ENCODE results near the gene UVRAG.

The UVRAG gene

GRCh38 chr11:75894036-75894585, 79.1 kb downstream of the UVRAG start:
- H3K4me1 ChIP-seq (ENCODE audit: control insufficient read depth, insufficient read depth, low read length) = no peaks in the 10 kb centered on the region
- no peak overlapping the region for H3K9ac ChIP-seq (ENCODE audit: low read depth, low read length)
- no peak overlapping the region for H3K4me3 ChIP-seq (ENCODE audit: low read depth, low read length)
- no peaks in the 10 kb centered on the region for H3K9me3 ChIP-seq (ENCODE audit: control insufficient read depth, insufficient read depth, low read length)
- H3K36me3 ChIP-seq (ENCODE audit: control insufficient read depth, insufficient read depth, low read length) = no peaks in the 10 kb centered on the region
- H3K27me3 ChIP-seq (ENCODE audit: control insufficient read depth, insufficient read depth, low read length) = no peaks in the 10 kb centered on the region

- Histone ChIP-seq H3K27me3 (ENCODE audit: control insufficient read depth, insufficient read depth, low read length) (no peaks in the 10 kb centered on the region), H3K9me3 (ENCODE audit: control insufficient read depth, insufficient read depth, low read length) (no peaks in the 10 kb centered on the region), H3K4me3 (ENCODE audit: low read depth, low read length) (no peak overlapping the region), H3K36me3 (ENCODE audit: control insufficient read depth, insufficient read depth, low read length) (no peaks in the 10 kb centered on the region), H3K9ac (ENCODE audit: low read depth, low read length) (no peak overlapping the region), H3K4me1 (ENCODE audit: control insufficient read depth, insufficient read depth, low read length) (no peaks in the 10 kb centered on the region)
Observed at GRCh38 chr11:75896843-75897419, 81.9 kb downstream of the UVRAG start.

- Histone ChIP-seq H3K4me3 (ENCODE audit: low read depth, low read length) (no peak overlapping the region), H3K9ac (ENCODE audit: low read depth, low read length) (no peak overlapping the region), H3K27me3 (ENCODE audit: control insufficient read depth, insufficient read depth, low read length) (no peaks in the 10 kb centered on the region), H3K4me1 (ENCODE audit: control insufficient read depth, insufficient read depth, low read length) (no peaks in the 10 kb centered on the region), H3K9me3 (ENCODE audit: control insufficient read depth, insufficient read depth, low read length) (no peaks in the 10 kb centered on the region), H3K36me3 (ENCODE audit: control insufficient read depth, insufficient read depth, low read length) (no peaks in the 10 kb centered on the region)
Observed at GRCh38 chr11:75898871-75899270, 83.9 kb downstream of the UVRAG start.

GRCh38 chr11:75899806-75900205, 84.8 kb downstream of the UVRAG start:
- H3K36me3 ChIP-seq (ENCODE audit: control insufficient read depth, insufficient read depth, low read length) = no peaks in the 10 kb centered on the region
- no peaks in the 10 kb centered on the region for H3K9me3 ChIP-seq (ENCODE audit: control insufficient read depth, insufficient read depth, low read length)
- H3K9ac ChIP-seq (ENCODE audit: low read depth, low read length) = no peak overlapping the region
- H3K4me1 ChIP-seq (ENCODE audit: control insufficient read depth, insufficient read depth, low read length) = no peaks in the 10 kb centered on the region
- H3K4me3 ChIP-seq (ENCODE audit: low read depth, low read length) = no peak overlapping the region
- no peaks in the 10 kb centered on the region for H3K27me3 ChIP-seq (ENCODE audit: control insufficient read depth, insufficient read depth, low read length)

- H3K9me3 ChIP-seq (ENCODE audit: control insufficient read depth, insufficient read depth, low read length) = no peaks in the 10 kb centered on the region
- no peak overlapping the region for H3K9ac ChIP-seq (ENCODE audit: low read depth, low read length)
- H3K27me3 ChIP-seq (ENCODE audit: control insufficient read depth, insufficient read depth, low read length) = no peaks in the 10 kb centered on the region
- no peaks in the 10 kb centered on the region for H3K4me1 ChIP-seq (ENCODE audit: control insufficient read depth, insufficient read depth, low read length)
- no peaks in the 10 kb centered on the region for H3K36me3 ChIP-seq (ENCODE audit: control insufficient read depth, insufficient read depth, low read length)
- H3K4me3 ChIP-seq (ENCODE audit: low read depth, low read length) = no peak overlapping the region
Observed at GRCh38 chr11:75900848-75901247, 85.8 kb downstream of the UVRAG start.

GRCh38 chr11:75902631-75903030, 87.6 kb downstream of the UVRAG start:
- Histone ChIP-seq H3K36me3 (ENCODE audit: control insufficient read depth, insufficient read depth, low read length) (no peaks in the 10 kb centered on the region), H3K9me3 (ENCODE audit: control insufficient read depth, insufficient read depth, low read length) (no peaks in the 10 kb centered on the region), H3K4me3 (ENCODE audit: low read depth, low read length) (no peak overlapping the region), H3K4me1 (ENCODE audit: control insufficient read depth, insufficient read depth, low read length) (no peaks in the 10 kb centered on the region), H3K27me3 (ENCODE audit: control insufficient read depth, insufficient read depth, low read length) (no peaks in the 10 kb centered on the region), H3K9ac (ENCODE audit: low read depth, low read length) (no peak overlapping the region)

- Histone ChIP-seq H3K27me3 (ENCODE audit: control insufficient read depth, insufficient read depth, low read length) (no peaks in the 10 kb centered on the region), H3K4me3 (ENCODE audit: low read depth, low read length) (no peak overlapping the region), H3K9me3 (ENCODE audit: control insufficient read depth, insufficient read depth, low read length) (no peaks in the 10 kb centered on the region), H3K4me1 (ENCODE audit: control insufficient read depth, insufficient read depth, low read length) (no peaks in the 10 kb centered on the region), H3K36me3 (ENCODE audit: control insufficient read depth, insufficient read depth, low read length) (no peaks in the 10 kb centered on the region), H3K9ac (ENCODE audit: low read depth, low read length) (no peak overlapping the region)
Observed at GRCh38 chr11:75903276-75903675, 88.3 kb downstream of the UVRAG start.

GRCh38 chr11:75905434-75905833, 90.4 kb downstream of the UVRAG start:
- Histone ChIP-seq H3K9me3 (ENCODE audit: control insufficient read depth, insufficient read depth, low read length) (no peaks in the 10 kb centered on the region), H3K36me3 (ENCODE audit: control insufficient read depth, insufficient read depth, low read length) (no peaks in the 10 kb centered on the region), H3K9ac (ENCODE audit: low read depth, low read length) (no peak overlapping the region), H3K27me3 (ENCODE audit: control insufficient read depth, insufficient read depth, low read length) (no peaks in the 10 kb centered on the region), H3K4me3 (ENCODE audit: low read depth, low read length) (no peak overlapping the region), H3K4me1 (ENCODE audit: control insufficient read depth, insufficient read depth, low read length) (no peaks in the 10 kb centered on the region)

GRCh38 chr11:75907906-75908527, 93.0 kb downstream of the UVRAG start:
- H3K9ac ChIP-seq (ENCODE audit: low read depth, low read length) = no peak overlapping the region

GRCh38 chr11:75910426-75911145, 95.6 kb downstream of the UVRAG start:
- no peaks in the 10 kb centered on the region for H3K36me3 ChIP-seq (ENCODE audit: control insufficient read depth, insufficient read depth, low read length)

More at GRCh38 chr11:75907906-75908527, 93.0 kb downstream of the UVRAG start:
- H3K4me3 ChIP-seq (ENCODE audit: low read depth, low read length) = no peak overlapping the region
- no peaks in the 10 kb centered on the region for H3K27me3 ChIP-seq (ENCODE audit: control insufficient read depth, insufficient read depth, low read length)
- H3K4me1 ChIP-seq (ENCODE audit: control insufficient read depth, insufficient read depth, low read length) = no peaks in the 10 kb centered on the region
- H3K9me3 ChIP-seq (ENCODE audit: control insufficient read depth, insufficient read depth, low read length) = no peaks in the 10 kb centered on the region
- no peaks in the 10 kb centered on the region for H3K36me3 ChIP-seq (ENCODE audit: control insufficient read depth, insufficient read depth, low read length)

GRCh38 chr11:75911459-75911858, 96.4 kb downstream of the UVRAG start:
- Histone ChIP-seq H3K4me1 (ENCODE audit: control insufficient read depth, insufficient read depth, low read length) (no peaks in the 10 kb centered on the region), H3K27me3 (ENCODE audit: control insufficient read depth, insufficient read depth, low read length) (no peaks in the 10 kb centered on the region), H3K9me3 (ENCODE audit: control insufficient read depth, insufficient read depth, low read length) (no peaks in the 10 kb centered on the region), H3K9ac (ENCODE audit: low read depth, low read length) (no peak overlapping the region), H3K36me3 (ENCODE audit: control insufficient read depth, insufficient read depth, low read length) (no peaks in the 10 kb centered on the region), H3K4me3 (ENCODE audit: low read depth, low read length) (no peak overlapping the region)

More at GRCh38 chr11:75910426-75911145, 95.6 kb downstream of the UVRAG start:
- Histone ChIP-seq H3K4me1 (ENCODE audit: control insufficient read depth, insufficient read depth, low read length) (no peaks in the 10 kb centered on the region), H3K9ac (ENCODE audit: low read depth, low read length) (no peak overlapping the region), H3K9me3 (ENCODE audit: control insufficient read depth, insufficient read depth, low read length) (no peaks in the 10 kb centered on the region), H3K27me3 (ENCODE audit: control insufficient read depth, insufficient read depth, low read length) (no peaks in the 10 kb centered on the region), H3K4me3 (ENCODE audit: low read depth, low read length) (no peak overlapping the region)

- Histone ChIP-seq H3K9ac (ENCODE audit: low read depth, low read length) (no peak overlapping the region), H3K4me1 (ENCODE audit: control insufficient read depth, insufficient read depth, low read length) (no peaks in the 10 kb centered on the region), H3K4me3 (ENCODE audit: low read depth, low read length) (no peak overlapping the region), H3K36me3 (ENCODE audit: control insufficient read depth, insufficient read depth, low read length) (no peaks in the 10 kb centered on the region), H3K9me3 (ENCODE audit: control insufficient read depth, insufficient read depth, low read length) (no peaks in the 10 kb centered on the region), H3K27me3 (ENCODE audit: control insufficient read depth, insufficient read depth, low read length) (no peaks in the 10 kb centered on the region)
Observed at GRCh38 chr11:75913984-75914383, 99.0 kb downstream of the UVRAG start.
